Measurements from ENCODE around the gene RARA. TPM values are rescaled to one million over a fixed set of nuclear protein-coding genes. Genes with fewer than 3 reads are reported as not detected.

The RARA gene
- polyA plus RNA-seq, 1 donor from 2014 or later = 6.6 TPM

DNA sequence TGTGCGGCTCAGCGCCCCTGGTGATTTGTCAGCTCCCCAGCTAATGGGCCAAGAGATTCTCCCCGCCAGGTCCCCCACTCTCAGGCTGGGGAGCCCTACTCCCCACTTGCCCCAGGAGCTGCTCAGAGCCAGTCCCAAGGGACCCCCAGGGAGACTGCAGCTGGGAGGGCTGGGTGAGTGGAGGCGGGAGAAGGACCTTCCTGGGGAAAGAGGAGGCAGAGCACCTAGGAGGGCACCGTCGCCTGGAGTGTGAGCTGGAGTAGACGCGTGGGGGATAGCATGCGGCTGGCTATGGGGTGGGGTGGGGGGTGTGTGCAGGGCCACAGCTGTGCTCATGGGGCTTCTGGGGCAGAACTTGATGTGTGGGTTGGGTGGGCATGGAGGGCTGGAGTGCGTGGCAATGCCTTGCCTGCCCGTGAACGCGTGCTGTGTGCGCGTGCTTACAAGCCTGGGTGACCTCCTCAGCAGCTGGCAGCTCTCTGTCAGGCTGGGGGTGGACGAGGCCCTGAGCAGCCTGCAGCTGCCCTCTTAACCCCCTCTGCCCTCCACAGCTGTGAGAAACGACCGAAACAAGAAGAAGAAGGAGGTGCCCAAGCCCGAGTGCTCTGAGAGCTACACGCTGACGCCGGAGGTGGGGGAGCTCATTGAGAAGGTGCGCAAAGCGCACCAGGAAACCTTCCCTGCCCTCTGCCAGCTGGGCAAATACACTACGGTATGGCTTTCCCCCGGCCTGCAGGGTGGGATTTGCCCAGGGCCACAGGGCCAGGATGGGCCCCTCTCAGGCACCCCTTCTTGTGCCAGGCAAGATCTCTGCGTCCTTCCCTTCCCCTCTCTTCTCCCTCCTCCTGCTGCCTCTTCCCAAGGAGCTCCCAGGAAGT lies 42.6 kb downstream of the RARA start:
- Histone ChIP-seq H3K36me3 (ENCODE audit: insufficient read depth, low read length) (no peaks in the 10 kb centered on the region), H3K4me3 (ENCODE audit: low read length) (peak overlapping the region; percentile 64), H3K9ac (ENCODE audit: low read length) (peak overlapping the region; percentile 90), H3K27ac (ENCODE audit: low read length) (peak overlapping the region; percentile 99), H4K20me1 (ENCODE audit: insufficient read depth) (no peaks in the 10 kb centered on the region), H3F3A (ENCODE audit: insufficient read depth, low read length, poor library complexity, severe bottlenecking) (no peaks in the 10 kb centered on the region), H3K79me2 (replicated peaks; ENCODE audit: insufficient read depth, low read length) (peaks cover 15% of the 10 kb centered on the region), H3K4me2 (ENCODE audit: low read length) (peak overlapping the region; percentile 62), H3K27me3 (ENCODE audit: insufficient read depth, low read depth, low read length) (no peaks in the 10 kb centered on the region), H3K9me3 (ENCODE audit: low read length) (no peaks in the 10 kb centered on the region), H2AFZ (ENCODE audit: low read depth, low read length) (no peak overlapping the region), H3K9me2 (ENCODE audit: insufficient read depth, low read length) (no peaks in the 10 kb centered on the region)
- TF ChIP-seq REST (IDR thresholded peaks at IDR 0.05; ENCODE audit: borderline replicate concordance) (no peak), EZH2 (IDR thresholded peaks at IDR 0.05; ENCODE audit: borderline replicate concordance, insufficient read depth, low read length, poor library complexity, severe bottlenecking) (no peak), TAF1 (IDR thresholded peaks at IDR 0.05; ENCODE audit: low read depth) (peak; percentile 17)
- TF ChIP-seq, protein P1, sequence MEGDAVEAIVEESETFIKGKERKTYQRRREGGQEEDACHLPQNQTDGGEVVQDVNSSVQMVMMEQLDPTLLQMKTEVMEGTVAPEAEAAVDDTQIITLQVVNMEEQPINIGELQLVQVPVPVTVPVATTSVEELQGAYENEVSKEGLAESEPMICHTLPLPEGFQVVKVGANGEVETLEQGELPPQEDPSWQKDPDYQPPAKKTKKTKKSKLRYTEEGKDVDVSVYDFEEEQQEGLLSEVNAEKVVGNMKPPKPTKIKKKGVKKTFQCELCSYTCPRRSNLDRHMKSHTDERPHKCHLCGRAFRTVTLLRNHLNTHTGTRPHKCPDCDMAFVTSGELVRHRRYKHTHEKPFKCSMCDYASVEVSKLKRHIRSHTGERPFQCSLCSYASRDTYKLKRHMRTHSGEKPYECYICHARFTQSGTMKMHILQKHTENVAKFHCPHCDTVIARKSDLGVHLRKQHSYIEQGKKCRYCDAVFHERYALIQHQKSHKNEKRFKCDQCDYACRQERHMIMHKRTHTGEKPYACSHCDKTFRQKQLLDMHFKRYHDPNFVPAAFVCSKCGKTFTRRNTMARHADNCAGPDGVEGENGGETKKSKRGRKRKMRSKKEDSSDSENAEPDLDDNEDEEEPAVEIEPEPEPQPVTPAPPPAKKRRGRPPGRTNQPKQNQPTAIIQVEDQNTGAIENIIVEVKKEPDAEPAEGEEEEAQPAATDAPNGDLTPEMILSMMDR (IDR thresholded peaks at IDR 0.05; ENCODE audit: poor library complexity, severe bottlenecking) = no peak

GRCh38 chr17:40352237-40352778 lies 43.3 kb downstream of the RARA start:
- TF ChIP-seq REST (IDR thresholded peaks at IDR 0.05; ENCODE audit: borderline replicate concordance) = no peak
- no peak for TF ChIP-seq RAD21 (conservative IDR thresholded peaks at IDR 0.05)
- no peak for TF ChIP-seq POLR2AphosphoS5 (IDR thresholded peaks at IDR 0.05)
- TF ChIP-seq TAF1 (IDR thresholded peaks at IDR 0.05; ENCODE audit: low read depth) = no peak
- no peak for TF ChIP-seq EZH2 (IDR thresholded peaks at IDR 0.05; ENCODE audit: borderline replicate concordance, insufficient read depth, low read length, poor library complexity, severe bottlenecking)
- TF ChIP-seq EP300 (conservative IDR thresholded peaks at IDR 0.05; ENCODE audit: poor library complexity, severe bottlenecking) = no peak
- no peak for TF ChIP-seq SMC3 (conservative IDR thresholded peaks at IDR 0.05; ENCODE audit: poor library complexity)
- TF ChIP-seq, protein P1 (IDR thresholded peaks at IDR 0.05; ENCODE audit: poor library complexity, severe bottlenecking) = no peak
- TF ChIP-seq MXI1 (conservative IDR thresholded peaks at IDR 0.05; ENCODE audit: poor library complexity, severe bottlenecking) = no peak
- no peaks in the 10 kb centered on the region for H4K20me1 ChIP-seq (ENCODE audit: insufficient read depth)
- peak overlapping the region; percentile 64 for H3K4me3 ChIP-seq (ENCODE audit: low read length)
- peak overlapping the region; percentile 99 for H3K27ac ChIP-seq (ENCODE audit: low read length)
- H3K9ac ChIP-seq (ENCODE audit: low read length) = peak overlapping the region; percentile 90
- H3K27me3 ChIP-seq (ENCODE audit: insufficient read depth, low read depth, low read length) = no peaks in the 10 kb centered on the region
- no peaks in the 10 kb centered on the region for H3K36me3 ChIP-seq (ENCODE audit: insufficient read depth, low read length)
- no peaks in the 10 kb centered on the region for H3K9me3 ChIP-seq (ENCODE audit: low read length)
- no peak overlapping the region for H2AFZ ChIP-seq (ENCODE audit: low read depth, low read length)
- H3K9me2 ChIP-seq (ENCODE audit: insufficient read depth, low read length) = no peaks in the 10 kb centered on the region
- peaks cover 7% of the 10 kb centered on the region for H3K79me2 ChIP-seq (replicated peaks; ENCODE audit: insufficient read depth, low read length)
- no peaks in the 10 kb centered on the region for H3F3A ChIP-seq (ENCODE audit: insufficient read depth, low read length, poor library complexity, severe bottlenecking)
- peak overlapping the region; percentile 10 for H3K4me2 ChIP-seq (ENCODE audit: low read length)
